GM23338 (cell line): ENCODE measurements around the gene TARS1. TPM values are rescaled to one million over a fixed set of nuclear protein-coding genes. Genes with fewer than 3 reads are reported as not detected.

Source experiments
- ATAC-seq: fragments of 200-7000 bp; cut with Tn5 transposase; 3 replicates; pipeline ENCODE4 v1.9.1; 2020
- DNase-seq: peaks from one replicate; pipeline ENCODE4 v3.0.0-alpha.2; 2015; ENCODE audit warnings: low spot score
- H2AFZ ChIP-seq: fragments of 200-600 bp; sonication (generic); 2 replicates; pipeline ENCODE4 v1.8.0; 2016; ENCODE audit warnings: antibody characterized with exemption, mild to moderate bottlenecking, moderate library complexity
- H3F3A ChIP-seq: fragments of 200-600 bp; sonication (generic); replicated peaks from 2 replicates; pipeline ENCODE4 v1.8.0; 2017; ENCODE audit warnings: antibody characterized with exemption, mixed run types, low read depth
- H3K27ac ChIP-seq: fragments of 200-600 bp; sonication (generic); 2 replicates; pipeline ENCODE4 v1.6.1; 2016; ENCODE audit warnings: low read depth
- H3K27me3 ChIP-seq: fragments of 200-600 bp; sonication (generic); 2 replicates; pipeline ENCODE4 v1.8.0; 2016; ENCODE audit warnings: mild to moderate bottlenecking, mixed run types, moderate library complexity; ENCODE audit not compliant: insufficient read depth
- H3K36me3 ChIP-seq: fragments of 200-600 bp; sonication (generic); 2 replicates; pipeline ENCODE4 v1.8.0; 2016; ENCODE audit warnings: mild to moderate bottlenecking; ENCODE audit not compliant: insufficient read depth
- H3K4me1 ChIP-seq: fragments of 200-600 bp; sonication (generic); 2 replicates; pipeline ENCODE4 v1.8.0; 2016; ENCODE audit warnings: mild to moderate bottlenecking, moderate library complexity; ENCODE audit not compliant: insufficient read depth
- H3K4me2 ChIP-seq: fragments of 200-600 bp; sonication (generic); 2 replicates; pipeline ENCODE4 v1.7.1; 2017; ENCODE audit warnings: mixed run types
- H3K4me3 ChIP-seq: fragments of 200-600 bp; sonication (generic); 2 replicates; pipeline ENCODE4 v1.6.1; 2016; ENCODE audit warnings: mixed run types
- H3K79me2 ChIP-seq: fragments of 200-600 bp; sonication (generic); replicated peaks from 2 replicates; pipeline ENCODE4 v1.8.0; 2017; ENCODE audit warnings: mild to moderate bottlenecking; ENCODE audit not compliant: insufficient read depth
- H3K9me2 ChIP-seq: fragments of 200-600 bp; sonication (generic); 2 replicates; pipeline ENCODE4 v1.8.0; 2017; ENCODE audit not compliant: insufficient read depth
- H4K20me1 ChIP-seq: fragments of 200-600 bp; sonication (generic); replicated peaks from 2 replicates; pipeline ENCODE4 v1.8.0; 2017; ENCODE audit warnings: mild to moderate bottlenecking; ENCODE audit not compliant: insufficient read depth
- H3K27ac Mint-ChIP-seq: 2 replicates; pipeline ENCODE4 v1.8.0; 2020; ENCODE audit warnings: inconsistent platforms, mild to moderate bottlenecking, moderate library complexity, mixed read lengths
- H3K27me3 Mint-ChIP-seq: 3 replicates; pipeline ENCODE4 v1.8.0; 2022; ENCODE audit warnings: low read depth, mild to moderate bottlenecking, moderate library complexity, mixed read lengths, inconsistent platforms; ENCODE audit not compliant: insufficient read depth, poor library complexity
- H3K36me3 Mint-ChIP-seq: 3 replicates; pipeline ENCODE4 v1.8.0; 2021; ENCODE audit warnings: low read depth, mild to moderate bottlenecking, inconsistent platforms, moderate library complexity, mixed read lengths
- H3K4me1 Mint-ChIP-seq: 3 replicates; pipeline ENCODE4 v1.8.0; 2020; ENCODE audit warnings: mild to moderate bottlenecking, inconsistent platforms, mixed read lengths
- H3K4me3 Mint-ChIP-seq: 3 replicates; pipeline ENCODE4 v1.8.0; 2021; ENCODE audit warnings: moderate library complexity, mild to moderate bottlenecking, inconsistent platforms, mixed read lengths
- H3K9me3 Mint-ChIP-seq: 3 replicates; pipeline ENCODE4 v1.8.0; 2020; ENCODE audit warnings: moderate library complexity, mild to moderate bottlenecking, inconsistent platforms, mixed read lengths
- CREB1 ChIP-seq: fragments of 250-450 bp; sonication (Bioruptor Pico); IDR thresholded peaks from 2 replicates; pipeline ENCODE4 v1.5.0; 2020; ENCODE audit warnings: low read depth, mild to moderate bottlenecking, moderate library complexity
- ETS1 ChIP-seq: IDR thresholded peaks from 2 replicates; pipeline ENCODE4 v1.6.1; 2016; ENCODE audit warnings: antibody characterized with exemption
- EZH2 ChIP-seq: fragments of 200-600 bp; sonication (generic); IDR thresholded peaks from one replicate; pipeline ENCODE4 v1.8.0; 2017; ENCODE audit warnings: antibody characterized with exemption, mild to moderate bottlenecking, low read depth; ENCODE audit not compliant: unreplicated experiment
- EZH2phosphoT487 ChIP-seq: fragments of 200-600 bp; sonication (generic); IDR thresholded peaks from one replicate; pipeline ENCODE4 v1.8.1; 2018; ENCODE audit warnings: antibody characterized with exemption; ENCODE audit not compliant: unreplicated experiment
- NANOG ChIP-seq: IDR thresholded peaks from 2 replicates; pipeline ENCODE4 v1.6.1; 2016; ENCODE audit warnings: antibody characterized with exemption, borderline replicate concordance
- POLR2AphosphoS5 ChIP-seq: IDR thresholded peaks from 2 replicates; pipeline ENCODE4 v1.6.1; 2016; ENCODE audit warnings: antibody characterized with exemption, low read depth
- REST ChIP-seq: IDR thresholded peaks from one replicate; pipeline ENCODE4 v1.6.1; 2018; ENCODE audit warnings: antibody characterized with exemption; ENCODE audit not compliant: unreplicated experiment
- STAT1 ChIP-seq: IDR thresholded peaks from one replicate; pipeline ENCODE4 v1.6.1; 2016; ENCODE audit warnings: antibody characterized with exemption; ENCODE audit not compliant: unreplicated experiment
- ZNF114 ChIP-seq: fragments of 250-450 bp; sonication (Bioruptor Pico); IDR thresholded peaks from 2 replicates; pipeline ENCODE4 v1.5.0; 2020; ENCODE audit warnings: mild to moderate bottlenecking, moderate library complexity
- ZNF331 ChIP-seq: fragments of 250-450 bp; sonication (Bioruptor Pico); IDR thresholded peaks from 2 replicates; pipeline ENCODE4 v1.5.0; 2020; ENCODE audit warnings: low read depth, mild to moderate bottlenecking, moderate library complexity
- ZNF462 ChIP-seq: fragments of 250-450 bp; sonication (Bioruptor Pico); IDR thresholded peaks from 2 replicates; pipeline ENCODE4 v1.5.0; 2020; ENCODE audit warnings: mild to moderate bottlenecking, moderate library complexity
- polyA plus RNA-seq: library from polyadenylated mRNA; unstranded; fragments of >200 nt; fragmentation: Nextera tagmentation; extraction: Ambion mirVana; gene quantifications from 2 replicates; pipeline ENCODE4 v1.2.1, GENCODE V29; 2016
- total RNA-seq: library from RNA; depleted of rRNA; stranded (reverse); fragments of >200 nt; shearing (Covaris generic); gene quantifications from 2 replicates; pipeline ENCODE4 v1.2.3, GENCODE V29; 2014

Gene TARS1
- total and polyA plus RNA-seq, 2 experiments from 2014 or later, result 458 to 473 TPM

GRCh38 chr5:33465120-33465519 lies 24.4 kb downstream of the TARS1 start (continued):
- TF ChIP-seq CREB1 (CRISPR knock-in tag), result no peak
- TF ChIP-seq POLR2AphosphoS5, result no peak
- TF ChIP-seq EZH2, result no peak
- TF ChIP-seq ZNF331 (CRISPR knock-in tag), result no peak
- TF ChIP-seq NANOG, result no peak
- no peak for TF ChIP-seq EZH2phosphoT487
- TF ChIP-seq ETS1, result no peak
- TF ChIP-seq ZNF114, result no peak
- TF ChIP-seq STAT1, result no peak

- ATAC-seq, result no peak
- H3K36me3 Mint-ChIP-seq, result peaks cover 98% of the 10 kb centered on the region
Observed at GRCh38 chr5:33468775-33469435, 28.1 kb downstream of the TARS1 start.

More at GRCh38 chr5:33468775-33469435, 28.1 kb downstream of the TARS1 start:
- Histone ChIP-seq H3K4me2 (no peak overlapping the region), H3K27me3 (no peaks in the 10 kb centered on the region), H4K20me1 (peaks cover 32% of the 10 kb centered on the region), H3K9me2 (no peaks in the 10 kb centered on the region; the same call in 1 of the 2 replicates), H3K4me3 (no peak overlapping the region), H3K36me3 (peaks cover 84% of the 10 kb centered on the region), H2AFZ (no peak overlapping the region), H3F3A (peaks cover 10% of the 10 kb centered on the region), H3K27ac (no peak overlapping the region), H3K4me1 (peaks cover 7% of the 10 kb centered on the region), H3K79me2 (peaks cover 25% of the 10 kb centered on the region)
- H3K4me3 Mint-ChIP-seq, result no peak overlapping the region
- peaks cover 2% of the 10 kb centered on the region for H3K27me3 Mint-ChIP-seq
- H3K4me1 Mint-ChIP-seq, result peaks cover 21% of the 10 kb centered on the region
- no peak overlapping the region for H3K27ac Mint-ChIP-seq
- no peak for TF ChIP-seq EZH2
- no peak for TF ChIP-seq NANOG
- no peak for TF ChIP-seq STAT1
- no peak for TF ChIP-seq ETS1
- TF ChIP-seq CREB1 (CRISPR knock-in tag), result no peak
- TF ChIP-seq REST, result no peak
- TF ChIP-seq ZNF462, result no peak
- H3K9me3 Mint-ChIP-seq, result peaks cover 13% of the 10 kb centered on the region; the same call in 2 of the 3 replicates
- no peak for DNase-seq
